C4-2B (cell line): ENCODE data around the gene POMP.

Experiments used
- CTCF ChIP-seq: fragments of 450-650 bp; conservative IDR thresholded peaks from 2 replicates; pipeline ENCODE4 v1.5.1; 2017; ENCODE audit warnings: mild to moderate bottlenecking
- ZFX ChIP-seq: fragments of 450-650 bp; IDR thresholded peaks from 2 replicates; pipeline ENCODE4 v1.6.1; 2017

- TF ChIP-seq CTCF = no peak
- no peak for TF ChIP-seq ZFX
These were observed 45.4 kb downstream of the POMP start for GRCh38 chr13:28704282-28704681.
